Measurements from ENCODE around the gene RHBDF1.

DNA sequence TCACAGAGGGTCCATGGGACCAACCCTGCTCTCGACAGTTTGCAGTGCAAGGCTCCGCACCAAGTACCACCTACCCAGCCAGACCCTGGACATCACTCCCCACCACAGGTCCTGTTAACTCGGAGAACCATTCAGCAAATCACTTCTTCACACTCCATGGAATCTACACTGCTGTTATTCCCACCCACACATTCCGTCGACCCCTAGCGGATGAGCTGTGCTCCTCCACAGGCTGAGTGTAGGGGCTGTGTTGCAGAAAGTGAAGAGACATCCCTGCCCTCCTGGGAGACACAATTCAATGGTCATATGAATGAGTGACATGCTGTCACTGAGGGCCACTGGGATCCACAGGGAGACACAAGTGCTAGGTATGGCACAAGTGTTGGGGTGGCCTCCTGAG lies 33.1 kb upstream of the RHBDF1 start:
- TF ChIP-seq, protein P1, sequence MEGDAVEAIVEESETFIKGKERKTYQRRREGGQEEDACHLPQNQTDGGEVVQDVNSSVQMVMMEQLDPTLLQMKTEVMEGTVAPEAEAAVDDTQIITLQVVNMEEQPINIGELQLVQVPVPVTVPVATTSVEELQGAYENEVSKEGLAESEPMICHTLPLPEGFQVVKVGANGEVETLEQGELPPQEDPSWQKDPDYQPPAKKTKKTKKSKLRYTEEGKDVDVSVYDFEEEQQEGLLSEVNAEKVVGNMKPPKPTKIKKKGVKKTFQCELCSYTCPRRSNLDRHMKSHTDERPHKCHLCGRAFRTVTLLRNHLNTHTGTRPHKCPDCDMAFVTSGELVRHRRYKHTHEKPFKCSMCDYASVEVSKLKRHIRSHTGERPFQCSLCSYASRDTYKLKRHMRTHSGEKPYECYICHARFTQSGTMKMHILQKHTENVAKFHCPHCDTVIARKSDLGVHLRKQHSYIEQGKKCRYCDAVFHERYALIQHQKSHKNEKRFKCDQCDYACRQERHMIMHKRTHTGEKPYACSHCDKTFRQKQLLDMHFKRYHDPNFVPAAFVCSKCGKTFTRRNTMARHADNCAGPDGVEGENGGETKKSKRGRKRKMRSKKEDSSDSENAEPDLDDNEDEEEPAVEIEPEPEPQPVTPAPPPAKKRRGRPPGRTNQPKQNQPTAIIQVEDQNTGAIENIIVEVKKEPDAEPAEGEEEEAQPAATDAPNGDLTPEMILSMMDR (IDR thresholded peaks at IDR 0.05; ENCODE audit: insufficient read depth, low read depth, low read length): no peak
- TF ChIP-seq EZH2 (IDR thresholded peaks at IDR 0.05; ENCODE audit: insufficient read depth, low read length): no peak
